Ammon's horn (tissue), 1 donor: Measurements from ENCODE around the gene FTSJ3.

Source experiments
- DNase-seq: peaks from one replicate; pipeline ENCODE4 v3.0.0-alpha.2; 2016; ENCODE audit warnings: low spot score

The FTSJ3 gene

GRCh38 chr17:63842540-63843386 lies 15.3 kb upstream of the FTSJ3 start, which contains the start of gene SMARCD2:
SMARCD2 (minus strand) TSS chr17:63842685; CDS start chr17:63842674, 11 bp downstream.
- peak; percentile 99 for DNase-seq

- DNase-seq = no peak
Measured at GRCh38 chr17:63842173-63842539, 14.7 kb upstream of the FTSJ3 start.

- DNase-seq = peak; percentile 62
Measured at GRCh38 chr17:63841350-63842172, 14.1 kb upstream of the FTSJ3 start.

- DNase-seq = no peak
Measured at GRCh38 chr17:63840591-63841349, 13.3 kb upstream of the FTSJ3 start.

GRCh38 chr17:63838631-63839171 lies 11.2 kb upstream of the FTSJ3 start:
- DNase-seq = peak; percentile 95

- no peak for DNase-seq
Measured at GRCh38 chr17:63837962-63838600, 10.6 kb upstream of the FTSJ3 start.

- no peak for DNase-seq
Measured at GRCh38 chr17:63837480-63837879, 10.0 kb upstream of the FTSJ3 start.

GRCh38 chr17:63836811-63837210 lies 9.3 kb upstream of the FTSJ3 start:
- DNase-seq = no peak

GRCh38 chr17:63835167-63835720 lies 7.8 kb upstream of the FTSJ3 start:
- no peak for DNase-seq

- peak; percentile 88 for DNase-seq
Measured at GRCh38 chr17:63834431-63835166, 7.1 kb upstream of the FTSJ3 start.

GRCh38 chr17:63833741-63834373 lies 6.4 kb upstream of the FTSJ3 start:
- no peak for DNase-seq

GRCh38 chr17:63833026-63833740 lies 5.7 kb upstream of the FTSJ3 start:
- DNase-seq = no peak

GRCh38 chr17:63832455-63832854 lies 5.0 kb upstream of the FTSJ3 start:
- DNase-seq = no peak

- no peak for DNase-seq
Measured at GRCh38 chr17:63832014-63832413, 4.6 kb upstream of the FTSJ3 start.

- DNase-seq = no peak
Measured at GRCh38 chr17:63831505-63831904, 4.0 kb upstream of the FTSJ3 start.

GRCh38 chr17:63830904-63831491 lies 3.5 kb upstream of the FTSJ3 start:
- no peak for DNase-seq

- DNase-seq = no peak
Measured at GRCh38 chr17:63830278-63830677, 2.8 kb upstream of the FTSJ3 start.

GRCh38 chr17:63828936-63829335 lies 1.5 kb upstream of the FTSJ3 start:
- no peak for DNase-seq

GRCh38 chr17:63827801-63828221 lies 348 bp upstream of the FTSJ3 start:
- DNase-seq = no peak
